HG03457 (cell line): Measurements from ENCODE around the gene ZFPM1.
"Not testable (repeated sequence)": the region's sequence is repeated elsewhere in the genome, so short reads cannot be mapped to it uniquely, and the experiment has no call there.

Source experiments
- ATAC-seq: cut with Tn5 transposase; IDR thresholded peaks from one replicate; pipeline ENCODE4 v1.9.1; 2021; ENCODE audit warnings: moderate number of reproducible peaks; ENCODE audit not compliant: unreplicated experiment

Gene ZFPM1

GRCh38 chr16:88453217-88453531, at the start of gene ZFPM1:
Gene ZFPM1 (plus strand): TSS chr16:88453280. CDS start chr16:88453639, 359 bp downstream.
- no peak for ATAC-seq

- no peak for ATAC-seq
Observed at GRCh38 chr16:88403794-88404581, 49.1 kb upstream of the ZFPM1 start.

- ATAC-seq, result no peak
Observed at GRCh38 chr16:88404769-88405168, 48.3 kb upstream of the ZFPM1 start.

GRCh38 chr16:88405216-88406060, 47.6 kb upstream of the ZFPM1 start:
- no peak for ATAC-seq

- ATAC-seq, result no peak
Observed at GRCh38 chr16:88406096-88407041, 46.7 kb upstream of the ZFPM1 start.

GRCh38 chr16:88407042-88407420, 46.0 kb upstream of the ZFPM1 start:
- ATAC-seq, result no peak

GRCh38 chr16:88407807-88408206, 45.3 kb upstream of the ZFPM1 start:
- no peak for ATAC-seq

- no peak for ATAC-seq
Observed at GRCh38 chr16:88408561-88409142, 44.4 kb upstream of the ZFPM1 start.

- no peak for ATAC-seq
Observed at GRCh38 chr16:88409296-88410065, 43.6 kb upstream of the ZFPM1 start.

- ATAC-seq, result not testable (repeated sequence)
Observed at GRCh38 chr16:88410297-88410968, 42.6 kb upstream of the ZFPM1 start.

GRCh38 chr16:88411951-88412576, 41.0 kb upstream of the ZFPM1 start:
- no peak for ATAC-seq

GRCh38 chr16:88412766-88413165, 40.3 kb upstream of the ZFPM1 start:
- no peak for ATAC-seq

GRCh38 chr16:88413231-88413630, 39.8 kb upstream of the ZFPM1 start:
- ATAC-seq, result no peak

GRCh38 chr16:88413631-88414030, 39.4 kb upstream of the ZFPM1 start:
- ATAC-seq, result no peak

GRCh38 chr16:88414521-88415380, 38.3 kb upstream of the ZFPM1 start:
- no peak for ATAC-seq

GRCh38 chr16:88415381-88415705, 37.7 kb upstream of the ZFPM1 start:
- ATAC-seq, result no peak

- no peak for ATAC-seq
Observed at GRCh38 chr16:88415713-88416323, 37.3 kb upstream of the ZFPM1 start.

GRCh38 chr16:88416686-88417085, 36.4 kb upstream of the ZFPM1 start:
- ATAC-seq, result no peak
